Stimulated activated CD8-positive, alpha-beta memory T cell treated with anti-CD3 and anti-CD28 coated beads, Interleukin-12 subunit alpha, Interleukin-12 subunit beta, amount 100 ng/mL, for 4 hours (primary cell): ENCODE results near the gene HAPLN3.

ENCODE experiments used
- DNase-seq: peaks from one replicate; pipeline ENCODE4 v3.0.0-alpha.2; 2020; ENCODE audit warnings: low read depth

HAPLN3 gene

DNA sequence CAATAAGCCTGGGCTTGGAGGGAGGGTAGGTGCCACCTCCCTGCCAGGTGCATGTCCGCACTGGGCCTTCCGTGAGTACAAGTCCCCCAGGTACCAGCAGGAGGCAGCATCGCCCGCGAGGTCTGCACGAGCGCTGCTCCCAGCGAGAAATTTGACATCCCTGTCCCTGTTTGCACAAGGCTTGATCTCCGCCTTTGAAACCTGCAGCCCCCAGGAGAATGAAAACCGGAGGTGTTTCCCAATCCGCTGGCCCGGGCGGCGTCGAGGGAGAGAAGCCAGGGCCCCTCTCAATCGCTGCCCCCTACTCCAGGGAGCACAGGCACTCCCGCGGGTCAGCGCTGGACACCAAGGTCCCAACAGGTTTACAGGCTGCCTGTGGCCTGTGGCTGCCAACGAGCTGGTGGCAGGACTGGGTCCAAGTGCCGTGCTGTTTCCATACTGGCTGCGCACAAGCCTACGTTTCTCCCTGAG lies 961 bp downstream of the HAPLN3 start:
- peak; percentile 64 for DNase-seq

- DNase-seq, result no peak
These were observed 3.6 kb downstream of the HAPLN3 start for GRCh38 chr15:88891540-88892254.

DNA sequence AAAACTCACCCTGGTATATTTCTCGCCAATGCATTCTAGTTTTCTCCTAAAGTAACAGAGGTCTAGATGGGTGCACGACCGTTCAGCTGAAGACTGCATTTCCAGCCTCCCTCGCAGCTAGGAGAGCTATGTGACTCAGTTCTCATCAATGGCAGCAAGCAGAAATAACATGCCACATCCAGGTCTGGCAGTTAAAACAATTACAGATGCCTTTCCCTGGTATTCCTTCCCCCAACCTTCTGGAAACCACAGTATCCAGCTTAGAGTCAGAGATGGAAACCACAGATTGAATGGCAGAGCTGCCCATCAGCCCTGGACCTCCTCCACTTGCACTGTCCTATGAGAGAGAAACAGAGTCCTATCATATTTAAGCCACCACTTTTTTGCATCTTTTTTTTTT lies 4.8 kb downstream of the HAPLN3 start:
- no peak for DNase-seq

GRCh38 chr15:88888719-88889118 lies 6.6 kb downstream of the HAPLN3 start:
- DNase-seq, result no peak

GRCh38 chr15:88887068-88887580 lies 8.2 kb downstream of the HAPLN3 start:
- DNase-seq, result no peak

GRCh38 chr15:88882785-88883184 lies 12.6 kb downstream of the HAPLN3 start:
- DNase-seq, result no peak

DNA sequence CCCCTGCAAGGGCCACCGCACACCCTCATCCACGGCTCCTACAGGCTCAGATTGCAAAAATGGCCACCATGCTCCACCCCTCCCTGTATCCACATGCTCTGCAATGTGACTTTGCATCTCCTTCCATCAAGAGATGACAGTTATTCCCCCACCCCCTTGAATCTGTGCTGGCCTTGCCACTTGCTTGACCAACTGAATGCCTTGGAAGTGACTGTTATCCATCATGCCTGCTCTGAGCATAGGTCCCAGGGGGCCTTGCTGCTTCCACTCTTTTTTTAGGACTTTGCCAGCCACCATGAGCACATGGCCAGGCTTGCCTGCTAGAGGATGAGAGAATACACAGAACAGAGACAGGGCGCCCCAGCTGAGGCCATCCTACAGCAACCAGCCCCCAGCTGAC lies 13.6 kb downstream of the HAPLN3 start:
- DNase-seq, result no peak

DNA sequence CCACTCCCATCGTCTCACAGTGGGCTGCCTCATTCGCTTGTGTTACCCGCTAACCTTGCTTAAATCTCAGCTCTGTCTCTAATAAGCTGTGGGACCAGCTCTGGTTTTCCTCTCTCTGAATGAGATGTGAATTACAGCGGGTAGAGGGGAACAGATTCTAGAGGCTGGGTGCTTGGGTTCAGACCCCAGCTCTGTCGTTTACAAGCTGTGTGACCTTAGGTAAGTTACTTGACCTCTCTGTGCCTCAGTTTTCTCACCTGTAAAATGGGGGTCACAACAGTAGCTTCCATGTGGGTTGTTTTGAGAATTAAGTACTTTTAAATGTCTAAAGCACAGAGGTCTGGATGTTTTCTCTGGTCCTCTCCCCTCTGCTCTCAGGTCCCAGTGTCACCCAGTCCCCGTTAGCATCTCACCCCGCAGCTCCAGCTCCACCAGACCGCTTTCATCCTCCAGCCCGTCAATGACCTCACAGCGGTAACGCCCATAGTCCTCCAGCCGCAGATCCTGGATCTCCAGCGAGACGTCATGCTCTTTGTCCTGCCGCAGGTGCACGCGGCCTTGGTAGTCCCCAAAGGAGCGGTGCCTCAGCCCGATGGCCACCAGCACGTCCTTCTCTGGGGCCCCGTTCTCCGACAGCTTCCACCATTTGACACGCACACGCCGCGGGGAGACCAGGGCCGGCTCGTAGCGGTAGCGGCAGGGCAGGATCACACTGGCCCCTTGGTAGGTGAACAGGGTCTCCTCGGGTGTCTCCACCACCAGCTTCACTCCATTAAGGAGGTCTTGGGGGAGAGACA lies 14.2 kb downstream of the HAPLN3 start:
- DNase-seq, result no peak

- DNase-seq, result no peak
These were observed 16.6 kb downstream of the HAPLN3 start for GRCh38 chr15:88878720-88879184.

DNA sequence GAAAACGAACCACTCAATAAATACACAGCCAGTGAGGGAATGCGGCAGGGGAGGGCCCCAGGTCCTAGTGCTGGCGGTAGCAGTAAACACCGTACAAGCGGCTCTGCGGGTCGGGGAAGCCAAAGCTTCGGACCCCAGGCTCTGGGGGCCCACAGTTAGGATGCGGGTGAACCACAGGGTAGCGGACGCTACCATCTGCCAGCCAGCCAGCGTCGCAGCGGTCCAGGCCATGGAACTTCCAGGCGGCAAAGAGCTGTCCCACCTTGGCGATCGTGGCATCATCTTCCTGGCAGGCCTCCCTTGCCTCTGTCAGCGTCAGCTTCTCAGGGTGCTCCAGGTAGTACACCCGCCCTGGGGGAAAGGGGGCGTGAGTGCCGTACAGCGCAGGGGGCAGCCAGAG lies 17.4 kb downstream of the HAPLN3 start:
- DNase-seq, result no peak

- DNase-seq, result no peak
These were observed 17.9 kb downstream of the HAPLN3 start for GRCh38 chr15:88877415-88877814.

DNA sequence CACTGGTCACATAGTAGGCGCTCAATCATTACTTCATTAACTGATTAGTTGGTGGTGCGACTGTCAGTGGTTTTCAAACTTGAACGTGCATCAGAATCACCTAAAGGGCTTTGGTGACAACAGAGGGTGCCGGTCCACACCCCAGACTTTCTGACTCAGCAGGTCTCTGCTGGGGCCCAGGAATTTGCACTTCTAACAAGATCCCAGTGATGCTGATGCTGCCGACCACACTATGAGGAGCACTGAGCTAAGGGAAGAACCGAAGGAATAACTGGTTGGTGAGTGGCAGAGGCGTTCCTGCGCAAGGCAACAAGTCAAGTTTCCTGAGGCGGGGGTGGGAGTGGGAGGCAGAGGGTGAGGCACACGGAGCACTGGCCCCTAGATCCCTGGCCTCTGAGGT lies 18.8 kb downstream of the HAPLN3 start:
- no peak for DNase-seq

DNA sequence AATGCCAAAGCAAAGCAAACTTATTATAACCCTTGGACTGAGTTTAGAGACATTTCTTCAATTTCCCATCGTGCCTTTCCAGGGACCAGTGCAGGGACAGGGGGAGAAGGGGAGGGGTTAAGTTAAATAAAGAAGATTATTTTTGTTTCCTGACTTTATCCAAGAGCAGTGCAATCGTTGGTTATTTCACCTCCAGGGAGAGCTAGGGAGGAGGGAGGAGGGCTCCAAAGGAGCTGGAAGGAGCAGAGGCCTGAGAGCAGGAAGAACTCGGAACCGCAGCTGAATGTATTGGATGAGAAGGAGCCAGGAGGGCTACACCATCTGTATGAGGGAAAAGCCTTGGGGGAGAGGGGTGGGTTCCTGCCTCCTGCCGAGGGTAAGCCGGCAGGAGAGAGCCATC lies 20.7 kb downstream of the HAPLN3 start:
- no peak for DNase-seq

DNA sequence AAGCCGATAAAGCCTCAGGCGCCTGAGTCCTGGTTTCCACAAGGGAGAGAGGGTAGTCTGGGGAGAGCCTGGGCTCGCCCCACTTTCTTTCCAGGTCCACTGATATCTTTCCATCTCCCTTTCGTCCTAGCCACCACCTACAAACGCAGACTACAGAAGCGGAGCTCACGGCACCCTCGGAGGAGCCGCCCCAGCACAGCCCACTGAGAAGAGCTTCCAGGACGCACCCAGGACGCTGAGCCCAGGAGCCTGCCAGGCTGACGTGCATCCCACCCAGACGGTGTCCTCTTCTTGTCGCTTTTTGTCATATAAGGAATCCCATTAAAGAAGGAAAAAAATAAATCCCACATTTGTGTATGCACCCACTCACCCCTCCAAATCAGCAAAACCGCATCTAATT lies 21.1 kb downstream of the HAPLN3 start:
- no peak for DNase-seq

GRCh38 chr15:88873786-88874185 lies 21.6 kb downstream of the HAPLN3 start:
- no peak for DNase-seq

DNA sequence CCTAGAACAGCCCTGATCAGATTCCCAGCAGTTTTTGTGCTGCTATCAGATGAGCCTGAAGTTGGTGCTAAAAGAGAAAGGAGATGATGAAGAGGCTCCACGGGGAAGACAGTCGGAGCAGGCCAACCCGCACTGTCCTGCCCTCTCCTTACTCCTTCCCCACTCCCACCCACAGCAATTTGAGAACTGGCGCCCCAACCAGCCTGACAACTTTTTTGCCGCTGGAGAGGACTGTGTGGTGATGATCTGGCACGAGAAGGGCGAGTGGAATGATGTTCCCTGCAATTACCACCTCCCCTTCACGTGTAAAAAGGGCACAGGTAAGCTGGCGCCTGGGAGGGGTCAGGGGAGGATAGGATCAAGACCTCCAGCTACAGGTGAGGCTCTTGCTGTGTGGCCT lies 22.6 kb downstream of the HAPLN3 start:
- no peak for DNase-seq

DNA sequence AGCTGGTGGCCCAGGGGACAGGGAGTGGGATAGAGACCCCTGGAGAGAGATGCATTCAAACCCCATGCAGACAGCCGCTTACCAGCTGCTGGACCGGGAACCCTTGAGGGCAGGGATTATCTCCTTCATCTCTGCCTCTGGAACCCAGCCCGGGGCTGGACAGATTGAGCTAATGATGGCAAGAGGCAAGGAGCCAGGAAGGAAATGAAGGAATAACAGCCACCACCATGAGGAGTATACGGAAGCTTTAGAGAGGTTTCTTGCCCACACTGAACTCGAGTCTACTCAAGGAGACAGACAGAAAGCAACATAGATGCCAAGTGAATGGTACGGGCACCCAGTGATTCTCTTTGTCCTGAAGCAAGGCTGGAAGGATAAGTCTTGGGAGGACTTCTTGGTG lies 23.2 kb downstream of the HAPLN3 start:
- DNase-seq, result no peak

DNA sequence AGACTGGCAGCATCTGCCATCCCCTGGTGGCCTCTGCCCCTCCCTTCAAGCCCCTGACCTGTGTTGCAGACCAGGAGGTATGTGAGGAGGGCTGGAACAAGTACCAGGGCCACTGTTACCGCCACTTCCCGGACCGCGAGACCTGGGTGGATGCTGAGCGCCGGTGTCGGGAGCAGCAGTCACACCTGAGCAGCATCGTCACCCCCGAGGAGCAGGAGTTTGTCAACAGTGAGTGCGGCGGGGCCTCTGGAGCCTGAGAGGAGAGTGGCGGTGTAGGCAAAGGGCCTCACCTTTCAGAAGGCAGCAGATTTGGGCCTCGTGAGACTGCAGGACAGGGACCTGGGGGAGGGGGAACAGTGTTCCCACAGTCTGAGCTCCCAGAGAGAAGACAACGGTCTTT lies 24.0 kb downstream of the HAPLN3 start:
- no peak for DNase-seq

- no peak for DNase-seq
These were observed 29.0 kb downstream of the HAPLN3 start for GRCh38 chr15:88866295-88866881.

- no peak for DNase-seq
These were observed 29.7 kb downstream of the HAPLN3 start for GRCh38 chr15:88865498-88866099.

GRCh38 chr15:88864861-88865497 lies 30.4 kb downstream of the HAPLN3 start:
- no peak for DNase-seq

- DNase-seq, result no peak
These were observed 31.9 kb downstream of the HAPLN3 start for GRCh38 chr15:88863412-88863811.
